Kidney (tissue), 14 donors: ENCODE data around the gene SLC39A11. TPM values are rescaled to one million over a fixed set of nuclear protein-coding genes. Genes with fewer than 3 reads are reported as not detected.
A peak's percentile ranks its signal among the peaks of the same experiment; 100 is the strongest.

Experiments
- DNase-seq, 5 donors: peaks; one replicate each; pipeline ENCODE4 v3.0.0-alpha.2; 2013 to 2020
- FAIRE-seq: peaks from 2 replicates; lab custom pipeline; 2012; peaks lifted over from hg19 to GRCh38; lab: Jason Lieb, UNC
- H3K27ac ChIP-seq, 2 donors: one replicate each; pipeline ENCODE4 v1.7.0; 2013; ENCODE audit warnings: low read depth in 2 of 2, low read length in 2 of 2, inconsistent platforms in 1 of 2
- H3K27me3 ChIP-seq: one replicate; pipeline ENCODE4 v1.7.1; 2013; ENCODE audit warnings: low read length, inconsistent platforms; ENCODE audit not compliant: control insufficient read depth, insufficient read depth
- H3K36me3 ChIP-seq, 3 donors: one replicate each; pipeline versions ENCODE4 v1.7.0 to v1.7.1; 2013; ENCODE audit warnings: low read length in 3 of 3, control low read depth in 1 of 3, inconsistent platforms in 1 of 3; ENCODE audit not compliant: insufficient read depth in 3 of 3, control insufficient read depth in 2 of 3
- H3K4me1 ChIP-seq, 3 donors: one replicate each; pipeline versions ENCODE4 v1.7.0 to v1.7.1; 2013; ENCODE audit warnings: low read length in 3 of 3, inconsistent platforms in 1 of 3, low read depth in 1 of 3; ENCODE audit not compliant: control insufficient read depth in 2 of 3, insufficient read depth in 2 of 3
- H3K4me3 ChIP-seq, 3 donors: one replicate each; pipeline versions ENCODE4 v1.7.0 to v1.8.1; 2013; ENCODE audit warnings: low read length in 3 of 3, control low read depth in 1 of 3, inconsistent platforms in 1 of 3
- H3K9ac ChIP-seq, 3 donors: one replicate each; pipeline versions ENCODE4 v1.7.0 to v1.7.1; 2013; ENCODE audit warnings: low read length in 3 of 3, control low read depth in 1 of 3, inconsistent platforms in 1 of 3
- H3K9me3 ChIP-seq, 3 donors: one replicate each; pipeline versions ENCODE4 v1.7.0 to v1.7.1; 2013; ENCODE audit warnings: low read length in 3 of 3, control low read depth in 1 of 3, inconsistent platforms in 1 of 3; ENCODE audit not compliant: control insufficient read depth in 2 of 3, insufficient read depth in 1 of 3
- intact Hi-C: fragments of 100-400 bp; cut with DNase I; formaldehyde crosslinking; loops from one replicate; pipeline ENCODE4 v1.11.1; 2022
- polyA plus RNA-seq: library from polyadenylated mRNA; stranded (reverse); fragments of 350-450 nt; fragmentation: Illumina TruSeq; extraction: RNeasy Lipid Tissue Mini Kit (QIAGEN cat#74804); gene quantifications from one replicate; pipeline ENCODE4 v1.2.3, GENCODE V29; 2014; ENCODE audit warnings: low read depth, low replicate concordance; ENCODE audit not compliant: insufficient read depth
- total RNA-seq: library from RNA; stranded (reverse); fragmentation: NEBNext Ultra II Directional; extraction: Animal tissue kit (Norgen Biotek cat#: 25700); gene quantifications from one replicate; pipeline ENCODE4 v1.2.1, GENCODE V29; 2021
- TF ChIP-seq, protein P1 (sequence below): IDR thresholded peaks from 3 replicates; pipeline ENCODE4 v1.5.1; 2012; ENCODE audit warnings: mild to moderate bottlenecking, moderate library complexity, borderline replicate concordance; ENCODE audit not compliant: insufficient read depth; ENCODE audit errors: extremely low read depth
- donor health status: control.
- donor health status: control.
- donor health status: control.
- donor health status: control.
- donor health status: control.
- donor health status: DM: yes; HTN: yes; CAD: no.
- donor health status: Normal renal cell carcinoma (clear cell type).

SLC39A11 gene
- total and polyA plus RNA-seq, 2 donors from 2014 or later: 19.7 to 37.2 TPM

DNA sequence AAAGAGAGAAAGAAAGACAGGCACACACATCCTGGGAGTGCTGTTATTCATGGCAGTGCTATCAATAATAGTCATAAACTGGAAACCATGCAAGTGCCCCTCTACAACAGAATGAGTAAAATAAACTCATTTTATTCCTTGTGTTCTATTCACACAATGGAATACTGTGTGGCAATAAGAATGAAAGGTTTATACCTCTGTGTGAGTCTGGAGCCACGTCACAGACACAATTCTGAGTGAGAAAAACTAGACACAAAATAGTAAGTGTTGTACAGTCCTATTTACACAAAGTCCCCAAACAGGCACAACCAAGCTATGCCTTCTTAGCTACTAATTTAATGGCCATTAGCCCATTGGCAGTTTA lies 429.7 kb downstream of the SLC39A11 start:
- no peak for FAIRE-seq
- no peaks in the 10 kb centered on the region for H3K27me3 ChIP-seq

DNA sequence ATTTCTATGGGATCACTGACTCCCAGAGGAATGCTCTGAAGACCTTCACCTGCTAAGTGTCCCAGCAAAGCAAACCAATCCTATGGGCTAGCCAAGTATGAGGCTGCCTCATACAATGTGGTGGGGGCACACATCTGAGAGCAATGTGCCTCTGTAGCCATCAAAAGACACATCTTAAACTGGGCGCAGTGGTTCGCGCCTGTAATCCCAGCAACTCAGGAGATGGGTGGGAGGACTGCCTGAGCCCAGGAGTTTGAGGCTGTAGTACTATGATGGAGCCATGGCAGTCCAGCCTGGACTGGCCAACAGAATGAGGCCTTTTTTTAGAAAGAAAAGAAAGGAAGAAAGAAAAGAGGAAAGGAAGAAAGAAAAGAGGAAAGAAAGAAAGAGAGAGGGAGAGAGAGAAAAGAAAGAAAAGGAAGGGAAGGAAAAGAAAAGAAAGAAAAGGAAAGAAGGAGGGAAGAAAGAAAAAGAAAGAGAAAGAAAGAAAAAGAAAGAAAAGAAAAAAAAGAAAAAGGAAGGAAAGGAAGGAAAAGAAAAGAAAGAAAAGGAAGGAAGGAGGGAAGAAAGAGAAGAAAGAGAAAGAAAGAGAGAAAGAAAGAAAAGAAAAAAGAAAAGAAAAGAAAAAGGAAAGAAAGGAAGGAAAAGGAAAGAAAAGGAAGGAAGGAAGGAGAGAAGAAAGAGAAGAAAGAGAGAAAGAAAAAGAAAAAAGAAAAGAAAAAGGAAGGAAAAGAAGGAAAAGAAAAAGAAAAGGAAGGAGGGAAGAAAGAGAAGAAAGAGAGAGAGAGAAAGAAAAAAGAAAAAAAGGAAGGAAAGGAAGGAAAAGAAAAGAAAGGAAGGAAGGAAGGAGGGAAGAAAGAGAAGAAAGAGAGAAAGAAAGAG lies 430.3 kb downstream of the SLC39A11 start:
- H3K27me3 ChIP-seq: no peaks in the 10 kb centered on the region
- no peak overlapping the region for H3K9ac ChIP-seq
- intact Hi-C loops: no loop called here
- TF ChIP-seq, protein P1, sequence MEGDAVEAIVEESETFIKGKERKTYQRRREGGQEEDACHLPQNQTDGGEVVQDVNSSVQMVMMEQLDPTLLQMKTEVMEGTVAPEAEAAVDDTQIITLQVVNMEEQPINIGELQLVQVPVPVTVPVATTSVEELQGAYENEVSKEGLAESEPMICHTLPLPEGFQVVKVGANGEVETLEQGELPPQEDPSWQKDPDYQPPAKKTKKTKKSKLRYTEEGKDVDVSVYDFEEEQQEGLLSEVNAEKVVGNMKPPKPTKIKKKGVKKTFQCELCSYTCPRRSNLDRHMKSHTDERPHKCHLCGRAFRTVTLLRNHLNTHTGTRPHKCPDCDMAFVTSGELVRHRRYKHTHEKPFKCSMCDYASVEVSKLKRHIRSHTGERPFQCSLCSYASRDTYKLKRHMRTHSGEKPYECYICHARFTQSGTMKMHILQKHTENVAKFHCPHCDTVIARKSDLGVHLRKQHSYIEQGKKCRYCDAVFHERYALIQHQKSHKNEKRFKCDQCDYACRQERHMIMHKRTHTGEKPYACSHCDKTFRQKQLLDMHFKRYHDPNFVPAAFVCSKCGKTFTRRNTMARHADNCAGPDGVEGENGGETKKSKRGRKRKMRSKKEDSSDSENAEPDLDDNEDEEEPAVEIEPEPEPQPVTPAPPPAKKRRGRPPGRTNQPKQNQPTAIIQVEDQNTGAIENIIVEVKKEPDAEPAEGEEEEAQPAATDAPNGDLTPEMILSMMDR: no peak
- no peak overlapping the region for H3K4me3 ChIP-seq
- DNase-seq: no peak
- H3K9me3 ChIP-seq: no peaks in the 10 kb centered on the region
- H3K36me3 ChIP-seq: no peaks in the 10 kb centered on the region
- no peaks in the 10 kb centered on the region for H3K4me1 ChIP-seq
- H3K27ac ChIP-seq: no peak overlapping the region
- no peak for FAIRE-seq

More for the DNA sequence above, 429.7 kb downstream of the SLC39A11 start:
- no peak overlapping the region for H3K27ac ChIP-seq
- no peak overlapping the region for H3K4me3 ChIP-seq
- no peaks in the 10 kb centered on the region for H3K36me3 ChIP-seq
- no peaks in the 10 kb centered on the region for H3K4me1 ChIP-seq
- H3K9ac ChIP-seq: no peak overlapping the region
- intact Hi-C loops: no loop called here
- TF ChIP-seq, protein P1: no peak
- no peak for DNase-seq
- no peaks in the 10 kb centered on the region for H3K9me3 ChIP-seq

DNA sequence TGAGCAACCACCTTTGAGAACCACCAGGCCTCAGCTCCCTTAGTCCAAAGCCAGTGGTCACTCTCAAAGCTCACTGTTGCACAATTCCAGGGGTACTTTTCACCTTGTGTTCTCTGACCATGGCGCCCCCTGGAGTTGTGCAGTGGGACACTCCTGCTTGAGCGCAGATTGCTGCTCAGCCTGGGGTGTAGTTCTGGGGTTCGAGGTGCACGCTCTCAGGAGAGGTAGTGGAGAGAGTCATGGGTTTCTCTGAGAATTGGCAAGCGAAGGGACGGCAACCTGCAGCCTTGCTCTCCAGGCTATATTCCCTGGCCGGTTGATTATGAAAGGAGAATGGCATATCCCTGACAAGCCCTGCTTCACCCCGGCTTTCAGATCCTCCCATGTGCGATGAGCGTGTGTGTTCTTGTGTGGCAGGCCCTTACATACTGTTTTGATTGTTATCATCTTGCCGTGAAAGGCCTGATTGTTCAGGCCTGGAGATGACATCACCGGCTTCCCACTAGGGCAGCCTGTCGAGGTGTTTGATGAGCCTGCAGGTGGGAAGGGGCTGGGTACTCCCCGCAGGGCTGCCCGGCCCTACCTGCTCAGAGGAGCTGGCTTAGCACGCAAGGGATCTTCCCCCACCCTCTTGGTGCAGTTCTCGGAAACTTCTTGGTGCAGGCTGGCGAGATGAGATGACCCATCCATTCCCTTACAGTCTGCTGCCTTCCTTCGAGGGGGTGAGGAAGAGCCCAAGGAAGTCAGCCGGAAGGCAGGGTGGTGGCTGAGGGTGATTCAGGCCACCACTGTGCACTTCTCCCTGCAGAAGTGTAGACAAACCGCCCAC lies 431.2 kb downstream of the SLC39A11 start:
- Histone ChIP-seq H3K9me3 (no peaks in the 10 kb centered on the region), H3K9ac (no peak overlapping the region), H3K4me3 (no peak overlapping the region), H3K27ac (no peak overlapping the region), H3K36me3 (no peaks in the 10 kb centered on the region), H3K27me3 (no peaks in the 10 kb centered on the region), H3K4me1 (no peaks in the 10 kb centered on the region)
- DNase-seq: peak in 4 of 5 donors; percentile 39 to 60 (median 50)
- FAIRE-seq: no peak
- TF ChIP-seq, protein P1: no peak
- intact Hi-C loops: no loop called here
